Memory B cell (primary cell): ENCODE data around the gene TENT4B.

Experiments
- ATAC-seq: fragments of 150-1000 bp; cut with Tn5 transposase; 2 replicates; pipeline ENCODE4 v1.10.0; 2021; ENCODE audit warnings: low read depth, mild to moderate bottlenecking, moderate library complexity
- DNase-seq, 2 donors: peaks; one replicate each; pipeline ENCODE4 v3.0.0; 2022; ENCODE audit warnings: low spot score in 2 of 2
- H3K27ac Mint-ChIP-seq: one replicate; pipeline ENCODE4 v1.8.0; 2022; ENCODE audit warnings: mild to moderate bottlenecking, moderate library complexity, mixed read lengths
- H3K27me3 Mint-ChIP-seq: one replicate; pipeline ENCODE4 v1.8.0; 2022; ENCODE audit warnings: mixed read lengths
- H3K36me3 Mint-ChIP-seq: one replicate; pipeline ENCODE4 v1.8.0; 2022; ENCODE audit warnings: mild to moderate bottlenecking, mixed read lengths
- H3K4me1 Mint-ChIP-seq: one replicate; pipeline ENCODE4 v1.8.0; 2022; ENCODE audit warnings: mixed read lengths
- H3K4me3 Mint-ChIP-seq: one replicate; pipeline ENCODE4 v1.8.0; 2022; ENCODE audit warnings: mild to moderate bottlenecking, moderate library complexity, mixed read lengths
- H3K9me3 Mint-ChIP-seq: one replicate; pipeline ENCODE4 v1.8.0; 2022; ENCODE audit warnings: mixed read lengths

The TENT4B gene

DNA sequence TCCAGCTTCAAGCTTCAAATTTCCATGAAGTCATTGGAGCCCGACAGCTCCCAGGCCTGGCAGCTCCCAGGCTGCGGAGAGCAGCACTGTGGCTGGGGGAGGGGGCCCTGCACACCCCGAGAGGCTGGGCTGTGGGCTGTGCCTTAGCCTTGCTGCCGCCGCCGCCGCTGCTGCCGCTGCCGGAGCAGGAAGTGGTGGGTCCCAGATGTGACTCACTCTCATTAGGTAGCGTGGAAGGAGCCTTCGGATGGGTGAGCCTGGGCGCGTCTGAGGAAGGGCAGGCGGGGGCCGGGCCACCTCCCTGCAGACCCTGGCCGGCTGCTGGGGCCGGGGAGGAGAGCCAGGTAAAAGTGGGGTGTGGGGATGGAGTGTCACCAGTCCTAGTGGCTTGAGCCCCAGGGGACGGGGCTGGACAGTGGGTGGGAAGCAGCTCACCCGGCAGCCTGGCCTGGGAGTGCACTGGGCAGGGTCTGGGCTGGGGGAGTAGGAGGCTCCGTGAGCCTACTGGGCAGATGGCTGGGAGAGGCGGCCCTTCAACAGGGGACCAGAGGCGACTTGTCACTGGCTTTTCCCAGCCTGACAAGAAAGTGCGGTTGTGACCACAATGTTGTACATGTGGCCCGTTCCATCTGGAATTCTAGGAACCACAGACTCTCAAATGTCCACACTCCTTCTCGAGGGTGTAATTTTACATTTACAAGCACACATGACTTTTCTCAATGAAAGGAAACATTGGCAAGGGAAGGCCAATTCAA lies 113.4 kb downstream of the TENT4B start, which contains the start of gene ADCY7:
ADCY7 (plus strand) TSS at position 215 of the 755 bp plus-strand sequence. CDS start 21,629 bp downstream, outside the sequence.
- ATAC-seq (peak; percentile 90), DNase-seq (peak in 1 of 2 donors; percentile 52)
- no peaks in the 10 kb centered on the region for H3K9me3 Mint-ChIP-seq
- H3K4me1 Mint-ChIP-seq = peaks cover 47% of the 10 kb centered on the region
- no peaks in the 10 kb centered on the region for H3K36me3 Mint-ChIP-seq
- H3K4me3 Mint-ChIP-seq = peak within 1 kb of the TSS; percentile 90
- peak within 1 kb of the TSS; percentile 88 for H3K27ac Mint-ChIP-seq
- no peaks in the 10 kb centered on the region for H3K27me3 Mint-ChIP-seq

DNA sequence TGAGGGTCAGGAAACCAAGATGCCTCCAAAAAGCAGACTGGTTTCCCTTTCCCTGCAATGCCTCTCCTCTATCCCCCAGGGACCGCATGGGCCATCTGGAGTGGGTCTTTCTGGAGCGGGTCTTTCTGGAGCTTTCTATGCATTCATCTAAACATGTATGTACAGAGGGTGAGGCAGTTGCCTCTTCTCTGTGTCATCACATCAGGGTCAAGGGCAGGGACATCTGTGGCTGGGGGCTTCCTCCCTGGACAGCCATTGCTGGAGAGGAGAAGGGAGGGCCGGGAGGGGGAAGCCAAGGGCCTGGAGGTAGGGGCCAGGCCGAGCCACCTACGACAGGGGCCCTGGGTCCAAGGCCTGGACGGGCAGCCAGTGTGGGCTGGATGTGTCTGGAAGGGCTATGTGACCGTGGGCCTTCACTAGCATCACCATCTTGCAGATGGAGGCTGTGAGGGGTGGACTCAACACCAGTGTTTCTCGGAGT lies 114.1 kb downstream of the TENT4B start:
- DNase-seq (no peak), ATAC-seq (no peak)
- H3K4me3 Mint-ChIP-seq = peak overlapping the region; percentile 90
- no peaks in the 10 kb centered on the region for H3K9me3 Mint-ChIP-seq
- H3K4me1 Mint-ChIP-seq = peaks cover 51% of the 10 kb centered on the region
- H3K27ac Mint-ChIP-seq = peak overlapping the region; percentile 88
- H3K36me3 Mint-ChIP-seq = no peaks in the 10 kb centered on the region
- no peaks in the 10 kb centered on the region for H3K27me3 Mint-ChIP-seq

DNA sequence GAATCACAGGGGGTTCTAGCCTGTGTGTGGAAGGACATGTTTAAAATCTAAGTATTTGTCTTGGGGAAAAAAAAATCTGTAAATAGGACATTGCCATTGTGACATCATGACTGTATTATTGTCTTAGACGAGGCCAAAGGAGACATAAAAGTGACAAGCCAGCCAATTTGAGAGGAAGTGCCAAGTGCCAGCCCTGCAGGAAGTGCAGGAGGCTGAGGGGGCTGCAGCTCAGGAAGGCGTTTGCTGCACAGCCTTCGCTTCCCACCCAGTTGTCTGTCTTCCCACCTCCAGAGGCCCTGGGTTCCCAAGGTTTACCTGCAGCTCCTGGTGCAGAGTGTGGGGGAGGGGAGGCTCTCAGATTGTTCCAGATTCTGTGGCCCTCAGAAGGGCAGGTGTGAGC lies 114.5 kb downstream of the TENT4B start:
- ATAC-seq (no peak), DNase-seq (no peak)
- Mint-ChIP-seq H3K27me3 (no peaks in the 10 kb centered on the region), H3K36me3 (no peaks in the 10 kb centered on the region), H3K27ac (peak overlapping the region; percentile 58), H3K4me3 (peak overlapping the region; percentile 90), H3K4me1 (peaks cover 52% of the 10 kb centered on the region), H3K9me3 (no peaks in the 10 kb centered on the region)

DNA sequence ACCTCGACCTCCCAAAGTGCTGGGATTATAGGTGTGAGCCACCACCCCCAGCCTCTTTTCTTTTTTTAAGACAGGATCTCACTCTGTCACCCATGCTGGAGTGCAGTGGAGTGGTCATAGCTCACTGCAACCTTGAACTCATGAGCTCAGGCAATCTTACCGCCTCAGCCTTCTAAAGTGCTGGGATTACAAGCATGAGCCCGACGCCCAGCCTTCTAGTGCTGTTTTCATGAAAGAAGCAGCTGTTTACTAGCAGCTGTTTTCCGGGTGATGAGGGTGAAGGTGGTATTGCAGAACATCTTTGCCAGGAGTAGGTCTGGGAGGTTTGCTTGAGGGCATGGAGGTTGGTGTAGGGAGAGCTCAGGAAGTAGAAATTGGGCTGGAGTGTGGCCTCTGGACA lies 115.2 kb downstream of the TENT4B start:
- DNase-seq (no peak), ATAC-seq (no peak)
- Mint-ChIP-seq H3K4me3 (peak overlapping the region; percentile 14), H3K36me3 (no peaks in the 10 kb centered on the region), H3K27ac (peak overlapping the region; percentile 84), H3K4me1 (peaks cover 58% of the 10 kb centered on the region), H3K9me3 (no peaks in the 10 kb centered on the region), H3K27me3 (no peaks in the 10 kb centered on the region)

DNA sequence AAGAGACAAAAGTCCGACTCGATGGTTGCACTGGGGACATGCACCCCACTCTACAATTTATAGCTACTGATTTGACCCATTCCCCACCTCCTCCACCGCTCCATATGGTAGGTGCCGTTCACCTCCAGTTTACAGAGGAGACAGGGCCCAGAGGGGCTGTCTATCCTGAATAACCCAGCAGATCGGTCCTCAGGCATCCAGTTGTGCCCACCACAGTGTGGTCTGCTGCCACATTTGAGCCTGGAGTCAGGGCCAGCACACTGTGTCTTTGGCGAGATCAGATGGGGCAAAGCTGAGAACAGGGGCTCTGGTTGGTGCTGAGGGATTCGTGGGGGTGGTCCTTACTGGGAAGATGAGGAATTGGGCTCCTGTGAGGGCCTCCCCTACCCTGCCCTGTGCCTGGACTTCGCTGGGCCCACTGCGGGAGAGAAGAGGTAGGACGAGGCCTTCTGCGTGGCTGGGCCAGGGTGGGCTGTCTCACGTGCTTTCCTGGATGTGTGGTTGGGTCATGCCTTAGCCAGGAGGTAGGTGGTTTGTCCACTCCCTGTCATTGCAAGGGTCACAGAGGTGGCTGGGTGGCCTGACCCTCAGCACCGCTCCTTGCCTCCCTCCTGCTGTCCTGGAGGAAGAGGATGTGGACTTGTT lies 116.1 kb downstream of the TENT4B start:
- no peak for DNase-seq
- Mint-ChIP-seq H3K27ac (peak overlapping the region; percentile 32), H3K4me3 (no peak overlapping the region), H3K4me1 (peaks cover 60% of the 10 kb centered on the region), H3K9me3 (no peaks in the 10 kb centered on the region), H3K27me3 (no peaks in the 10 kb centered on the region), H3K36me3 (no peaks in the 10 kb centered on the region)
- ATAC-seq = no peak

DNA sequence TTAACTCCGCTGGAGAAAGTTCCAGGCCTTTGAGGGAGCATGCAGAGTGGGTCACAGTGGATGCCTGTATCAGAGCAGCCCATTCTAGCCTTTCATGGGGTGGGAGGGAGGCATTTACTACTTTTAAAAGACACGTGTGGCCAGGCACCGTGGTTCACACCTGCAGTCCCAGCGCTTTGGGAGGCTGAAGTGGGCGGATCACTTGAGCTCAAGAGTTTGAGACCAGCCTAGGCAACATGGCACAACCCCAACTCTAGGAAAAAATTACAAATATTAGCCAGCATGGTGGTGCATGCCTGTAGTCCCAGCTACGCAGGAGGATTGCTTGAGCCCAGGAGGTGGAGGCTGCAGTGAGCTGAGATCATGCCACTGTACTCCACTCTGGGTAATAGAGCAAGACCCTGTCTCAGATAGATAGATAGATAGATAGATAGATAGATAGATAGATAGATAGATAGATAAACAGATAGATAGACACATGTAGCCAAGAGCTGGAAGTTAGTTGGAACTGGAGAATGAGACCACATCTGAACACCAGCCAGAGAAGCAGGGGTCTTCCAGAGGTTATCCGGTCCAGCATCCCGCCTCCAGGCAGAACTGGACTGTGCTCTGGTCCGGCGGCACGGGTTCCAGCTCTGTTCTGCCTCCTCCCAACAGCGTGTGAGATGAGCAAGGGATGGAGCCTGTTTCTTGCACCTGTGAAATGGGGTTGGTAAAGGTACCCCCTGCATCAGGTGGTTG lies 116.8 kb downstream of the TENT4B start:
- H3K36me3 Mint-ChIP-seq = no peaks in the 10 kb centered on the region
- H3K27me3 Mint-ChIP-seq = no peaks in the 10 kb centered on the region
- no peak overlapping the region for H3K27ac Mint-ChIP-seq
- H3K9me3 Mint-ChIP-seq = no peaks in the 10 kb centered on the region
- ATAC-seq = no peak
- DNase-seq = no peak
- H3K4me1 Mint-ChIP-seq = peaks cover 58% of the 10 kb centered on the region
- H3K4me3 Mint-ChIP-seq = no peak overlapping the region

DNA sequence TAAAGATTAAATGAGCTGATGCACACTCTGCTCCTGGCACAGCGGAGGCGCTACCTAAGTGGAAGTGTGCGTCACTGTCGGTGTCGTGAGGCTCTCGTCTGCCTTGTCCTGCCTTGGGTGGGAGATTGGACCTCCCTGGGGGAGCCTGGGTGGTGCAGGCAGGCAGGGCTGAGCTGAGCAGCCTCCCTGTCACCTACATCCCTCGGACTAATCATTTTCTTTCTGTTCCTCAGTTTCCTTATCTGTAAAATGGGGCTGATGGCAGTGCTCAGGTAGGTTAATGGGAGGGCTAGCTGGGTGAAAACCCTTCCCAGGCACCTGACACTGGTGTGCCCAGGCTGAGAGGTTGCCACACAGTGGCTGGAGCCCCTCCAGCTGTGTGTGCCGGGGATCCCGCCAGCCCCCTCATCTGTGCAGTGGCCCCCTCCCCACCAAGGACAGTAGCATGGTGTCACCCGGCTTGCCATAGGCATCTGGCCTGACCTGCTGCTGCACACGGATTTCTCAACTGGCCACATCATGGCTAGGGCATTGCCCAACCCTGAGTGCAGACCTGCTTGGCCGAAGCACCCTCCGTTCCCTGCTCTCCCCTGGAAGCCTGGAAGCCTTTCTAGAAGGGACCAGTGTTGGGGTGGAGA lies 117.5 kb downstream of the TENT4B start:
- Mint-ChIP-seq H3K4me1 (peaks cover 57% of the 10 kb centered on the region), H3K36me3 (no peaks in the 10 kb centered on the region), H3K27ac (no peak overlapping the region), H3K27me3 (no peaks in the 10 kb centered on the region), H3K9me3 (no peaks in the 10 kb centered on the region), H3K4me3 (no peak overlapping the region)
- no peak for DNase-seq
- no peak for ATAC-seq

DNA sequence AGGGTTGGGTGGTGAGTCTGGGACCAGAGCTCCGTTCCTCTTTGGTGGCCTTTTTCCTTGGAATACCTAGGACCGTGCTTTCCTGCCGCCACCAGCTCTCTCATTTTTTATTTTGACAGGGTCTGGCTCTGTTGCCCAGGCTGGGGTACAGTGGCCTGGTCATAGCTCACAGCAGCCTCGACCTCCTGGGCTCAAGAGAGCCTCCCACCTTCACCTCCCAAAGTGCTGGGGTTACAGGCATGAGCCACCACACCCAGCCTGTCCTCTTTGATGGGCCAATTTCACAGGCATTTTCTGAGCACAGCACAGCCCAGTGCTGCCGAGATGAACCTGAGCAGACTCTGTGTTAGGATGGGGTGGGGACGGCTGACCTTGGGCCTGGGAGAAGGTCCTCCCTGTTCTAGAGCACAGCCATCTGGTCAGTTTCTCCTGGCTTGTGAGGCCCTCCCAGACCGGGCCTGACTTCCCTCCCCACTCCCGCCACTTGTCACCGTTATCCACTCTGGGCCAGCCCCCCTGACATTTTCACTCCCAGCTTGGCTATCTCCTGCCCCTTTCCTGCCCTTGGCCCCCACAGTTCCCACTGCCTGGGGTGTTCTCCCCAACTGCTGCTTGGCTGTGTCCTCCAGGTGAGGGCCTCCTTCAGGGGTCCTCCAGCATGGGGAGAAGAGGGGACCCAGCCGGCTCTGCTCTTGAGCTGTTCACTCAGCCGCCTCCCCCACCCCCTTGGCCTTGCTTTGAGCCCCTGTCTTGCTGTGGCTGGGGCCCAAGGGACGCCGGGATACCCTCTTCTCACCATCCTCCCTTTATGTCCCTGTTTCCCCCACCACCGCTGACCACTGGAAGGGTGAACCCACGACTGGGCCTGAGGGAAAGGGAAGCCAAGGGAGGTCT lies 118.3 kb downstream of the TENT4B start:
- Mint-ChIP-seq H3K27me3 (no peaks in the 10 kb centered on the region), H3K4me1 (peaks cover 54% of the 10 kb centered on the region), H3K9me3 (no peaks in the 10 kb centered on the region), H3K27ac (peak overlapping the region; percentile 96), H3K4me3 (no peak overlapping the region), H3K36me3 (no peaks in the 10 kb centered on the region)
- no peak for ATAC-seq
- DNase-seq = no peak

DNA sequence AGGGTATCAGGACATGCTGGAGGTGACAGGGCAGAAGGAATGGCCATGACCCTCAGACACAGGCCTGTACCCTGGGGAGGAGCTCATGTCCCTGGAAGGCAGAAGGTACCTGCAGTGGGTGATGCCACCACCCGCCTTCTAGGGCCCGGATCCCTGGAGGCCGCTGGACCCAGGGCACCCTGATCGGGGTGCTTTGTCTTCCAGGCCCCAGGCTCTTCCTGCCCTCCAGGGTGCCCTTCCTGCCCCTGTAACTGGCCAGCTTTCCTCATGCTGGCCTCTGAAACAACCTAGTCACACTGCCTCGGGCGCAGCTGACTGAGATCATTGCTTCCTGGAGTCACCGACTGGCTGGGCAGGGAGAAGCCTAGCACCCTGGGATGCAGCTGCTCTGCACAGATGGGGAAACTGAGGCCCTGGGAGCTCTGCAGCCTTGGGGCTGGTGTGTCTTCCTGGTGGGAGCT lies 119.0 kb downstream of the TENT4B start:
- Mint-ChIP-seq H3K27ac (peak overlapping the region; percentile 96), H3K27me3 (no peaks in the 10 kb centered on the region), H3K36me3 (no peaks in the 10 kb centered on the region), H3K4me3 (no peak overlapping the region), H3K9me3 (no peaks in the 10 kb centered on the region), H3K4me1 (peaks cover 55% of the 10 kb centered on the region)
- ATAC-seq = no peak
- DNase-seq = no peak

DNA sequence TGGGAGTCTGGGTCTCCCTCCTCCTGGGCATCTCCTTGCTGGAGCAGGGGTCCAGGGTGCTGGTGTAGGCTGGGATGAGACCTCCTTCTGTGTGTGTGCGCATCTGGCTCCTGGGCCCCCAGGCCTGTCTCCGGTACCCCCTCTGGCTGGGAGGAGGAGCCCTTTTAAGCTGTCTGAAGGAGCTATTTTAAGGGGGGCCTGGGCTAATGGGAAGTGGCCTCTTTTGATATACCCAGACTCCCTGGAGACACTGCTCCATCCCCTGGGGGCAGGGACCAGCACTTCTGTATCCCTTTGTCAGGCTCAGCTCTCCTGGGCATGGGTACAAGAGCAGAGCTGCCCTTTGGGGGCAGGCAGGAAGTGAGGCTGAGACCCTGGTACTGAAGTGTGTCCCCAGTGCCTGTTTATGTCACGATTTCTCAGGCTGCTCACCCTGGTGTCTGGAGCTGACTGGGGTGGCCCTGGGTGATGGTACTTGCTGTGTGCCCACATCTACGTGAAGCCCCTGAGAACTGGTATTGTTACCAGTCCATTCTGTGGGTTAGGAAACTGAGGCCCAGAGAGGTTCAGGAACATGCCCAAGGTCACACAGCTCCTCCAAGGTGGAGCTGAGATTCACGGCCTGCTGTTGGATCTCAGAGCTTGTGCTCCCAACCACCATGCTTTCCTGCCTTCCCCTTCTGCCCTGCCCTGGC lies 119.7 kb downstream of the TENT4B start:
- Mint-ChIP-seq H3K36me3 (no peaks in the 10 kb centered on the region), H3K9me3 (no peaks in the 10 kb centered on the region), H3K4me3 (peak overlapping the region; percentile 98), H3K27me3 (no peaks in the 10 kb centered on the region), H3K4me1 (peaks cover 53% of the 10 kb centered on the region), H3K27ac (peak overlapping the region; percentile 96)
- ATAC-seq (no peak), DNase-seq (no peak)

DNA sequence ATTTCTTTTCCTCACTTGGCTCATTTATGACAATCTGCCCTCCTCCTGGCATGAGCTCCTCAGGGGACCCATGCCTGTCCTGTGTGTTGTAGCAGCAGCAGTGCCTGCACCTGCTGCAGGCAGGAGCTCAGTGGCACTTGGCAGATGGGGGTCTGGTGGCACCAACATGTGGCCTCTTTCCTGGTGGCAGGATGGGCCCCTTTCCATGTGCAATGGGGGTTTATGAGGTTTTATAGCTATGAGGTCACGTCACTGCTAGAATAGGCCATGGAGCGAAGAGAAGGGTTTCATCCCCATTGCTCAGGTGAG lies 120.2 kb downstream of the TENT4B start:
- Mint-ChIP-seq H3K36me3 (peaks cover 1% of the 10 kb centered on the region), H3K4me1 (peaks cover 55% of the 10 kb centered on the region), H3K27me3 (no peaks in the 10 kb centered on the region), H3K9me3 (peaks cover 1% of the 10 kb centered on the region), H3K4me3 (peak overlapping the region; percentile 98), H3K27ac (peak overlapping the region; percentile 96)
- ATAC-seq (no peak), DNase-seq (no peak)

DNA sequence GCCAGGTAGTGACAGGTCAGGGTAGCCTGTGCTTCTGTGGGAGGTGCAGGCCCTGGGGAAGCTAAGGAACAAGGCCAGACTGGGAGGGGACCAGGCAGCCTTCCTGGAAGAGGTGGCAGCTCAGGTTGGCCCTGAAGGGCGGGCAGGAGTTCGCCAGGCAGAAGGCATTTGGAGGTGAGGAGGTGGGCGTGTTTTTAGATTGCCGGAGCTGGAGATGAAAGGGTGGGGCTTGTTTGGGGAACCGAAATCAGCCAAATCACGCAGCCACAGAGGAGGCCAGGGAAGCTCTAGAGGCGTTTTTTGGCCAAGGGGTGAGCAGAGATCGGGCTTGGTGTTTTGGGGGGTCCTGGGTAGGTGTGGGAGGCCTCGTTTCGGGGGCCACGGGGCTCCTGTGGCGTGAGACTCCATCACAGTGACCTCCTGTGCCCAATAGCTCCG lies 120.8 kb downstream of the TENT4B start:
- peaks cover 4% of the 10 kb centered on the region for H3K36me3 Mint-ChIP-seq
- peaks cover 3% of the 10 kb centered on the region for H3K9me3 Mint-ChIP-seq
- H3K27ac Mint-ChIP-seq = peak overlapping the region; percentile 96
- H3K4me3 Mint-ChIP-seq = peak overlapping the region; percentile 98
- DNase-seq (peak; percentile 61 to 70), ATAC-seq (peak; percentile 83)
- H3K4me1 Mint-ChIP-seq = peaks cover 58% of the 10 kb centered on the region
- H3K27me3 Mint-ChIP-seq = no peaks in the 10 kb centered on the region
